Trophoblast cell (in vitro differentiated cells and primary cell): ENCODE data around the gene FRS2.

ENCODE experiments used
- DNase-seq, 2 donors: peaks; one replicate each; pipeline ENCODE4 v3.0.0-alpha.2; 2016
- H2AFZ ChIP-seq: 2 replicates; pipeline ENCODE4 v1.6.1; 2013; ENCODE audit warnings: low read length, moderate library complexity, mild to moderate bottlenecking; ENCODE audit not compliant: insufficient read depth, poor library complexity
- H2AK5ac ChIP-seq: 2 replicates; pipeline ENCODE4 v1.6.1; 2013; ENCODE audit warnings: mild to moderate bottlenecking, low read length
- H2BK120ac ChIP-seq: 2 replicates; pipeline ENCODE4 v1.6.1; 2013; ENCODE audit warnings: low read length, mild to moderate bottlenecking, moderate library complexity; ENCODE audit not compliant: insufficient read depth, poor library complexity
- H2BK12ac ChIP-seq: 2 replicates; pipeline ENCODE4 v1.6.1; 2013; ENCODE audit warnings: mild to moderate bottlenecking, low read length, moderate library complexity
- H2BK5ac ChIP-seq: 2 replicates; pipeline ENCODE4 v1.6.1; 2013; ENCODE audit warnings: low read length, low read depth, moderate library complexity, mild to moderate bottlenecking; ENCODE audit not compliant: poor library complexity
- H3K14ac ChIP-seq: 2 replicates; pipeline ENCODE4 v1.6.1; 2013; ENCODE audit warnings: mild to moderate bottlenecking, low read length
- H3K18ac ChIP-seq: 2 replicates; pipeline ENCODE4 v1.6.1; 2013; ENCODE audit warnings: mild to moderate bottlenecking, low read length
- H3K23ac ChIP-seq: 2 replicates; pipeline ENCODE4 v1.6.1; 2013; ENCODE audit warnings: low read length
- H3K27ac ChIP-seq: 2 replicates; pipeline ENCODE4 v1.5.1; 2013; ENCODE audit warnings: low read depth, mild to moderate bottlenecking, inconsistent platforms, low read length, moderate library complexity
- H3K27me3 ChIP-seq: 2 replicates; pipeline ENCODE4 v1.6.1; 2013; ENCODE audit warnings: inconsistent platforms, mild to moderate bottlenecking, low read length, moderate library complexity; ENCODE audit not compliant: insufficient read depth
- H3K36me3 ChIP-seq, 2 experiments: 1 replicate in 1 of 2; 2 replicates in 1 of 2; pipeline ENCODE4 v1.6.1; 2013; ENCODE audit warnings: low read length in 2 of 2, mild to moderate bottlenecking in 2 of 2, moderate library complexity in 1 of 2; ENCODE audit not compliant: insufficient read depth in 2 of 2, control insufficient read depth in 1 of 2
- H3K4ac ChIP-seq: 2 replicates; pipeline ENCODE4 v1.6.1; 2013; ENCODE audit warnings: low read depth, mild to moderate bottlenecking, low read length, moderate library complexity
- H3K4me1 ChIP-seq, 2 experiments: 1 replicate in 1 of 2; 2 replicates in 1 of 2; pipeline ENCODE4 v1.6.1; 2013; ENCODE audit warnings: low read length in 2 of 2, mild to moderate bottlenecking in 2 of 2, moderate library complexity in 1 of 2; ENCODE audit not compliant: insufficient read depth in 2 of 2, control insufficient read depth in 1 of 2
- H3K4me2 ChIP-seq: 2 replicates; pipeline ENCODE4 v1.6.1; 2013; ENCODE audit warnings: inconsistent platforms, mild to moderate bottlenecking, low read length, moderate library complexity
- H3K4me3 ChIP-seq: 2 replicates; pipeline ENCODE4 v1.5.1; 2013; ENCODE audit warnings: mild to moderate bottlenecking, low read depth, low read length, inconsistent platforms
- H3K79me1 ChIP-seq: one replicate; pipeline ENCODE4 v1.6.1; 2013; ENCODE audit warnings: low read length
- H3K79me2 ChIP-seq: 2 replicates; pipeline ENCODE4 v1.6.1; 2013; ENCODE audit warnings: low read length, mild to moderate bottlenecking; ENCODE audit not compliant: control insufficient read depth, insufficient read depth, poor library complexity
- H3K9ac ChIP-seq: 2 replicates; pipeline ENCODE4 v1.6.1; 2013; ENCODE audit warnings: mild to moderate bottlenecking, low read length
- H3K9me3 ChIP-seq: 2 replicates; pipeline ENCODE4 v1.6.1; 2013; ENCODE audit warnings: low read depth, mild to moderate bottlenecking, control low read depth, inconsistent platforms, low read length; ENCODE audit not compliant: insufficient read depth
- H4K12ac ChIP-seq: 2 replicates; pipeline ENCODE4 v1.6.1; 2013; ENCODE audit warnings: low read depth, mild to moderate bottlenecking, low read length, moderate library complexity
- H4K8ac ChIP-seq: 2 replicates; pipeline ENCODE4 v1.6.1; 2013; ENCODE audit warnings: low read depth, mild to moderate bottlenecking, low read length, moderate library complexity
- H4K91ac ChIP-seq: one replicate; pipeline ENCODE4 v1.6.1; 2013; ENCODE audit warnings: low read depth, mild to moderate bottlenecking, low read length, moderate library complexity
- WGBS: extraction: QIAGEN DNeasy Blood & Tissue Kit; methylation state at CpG from one replicate; pipeline ENCODE4 v1.1.7; 2013; ENCODE audit warnings: missing lambda C conversion rate; ENCODE audit not compliant: insufficient read length, insufficient coverage; ENCODE audit errors: extremely low coverage; 5-methylcytosine and 5-hydroxymethylcytosine counted together

The FRS2 gene

GRCh38 chr12:69433653-69434052 lies 36.5 kb upstream of the FRS2 start:
- Histone ChIP-seq H3K18ac (no peak overlapping the region), H4K91ac (no peak overlapping the region), H2BK5ac (no peak overlapping the region), H4K12ac (no peak overlapping the region), H3K23ac (no peak overlapping the region), H2BK120ac (no peak overlapping the region), H3K79me2 (no peaks in the 10 kb centered on the region), H3K79me1 (peaks cover under 1% of the 10 kb centered on the region), H2AFZ (no peak overlapping the region), H3K9ac (no peak overlapping the region), H3K4me1 (peaks cover under 1 to 2% of the 10 kb centered on the region in 2 experiments), H3K4me2 (no peak overlapping the region), H2BK12ac (no peak overlapping the region), H2AK5ac (no peak overlapping the region), H3K36me3 (no peaks in the 10 kb centered on the region), H3K27me3 (no peaks in the 10 kb centered on the region), H3K4ac (no peak overlapping the region), H4K8ac (no peak overlapping the region), H3K4me3 (no peak overlapping the region), H3K9me3 (no peaks in the 10 kb centered on the region), H3K14ac (no peak overlapping the region), H3K27ac (no peak overlapping the region)
- WGBS = no CpG with 5 or more reads among the region's 3 CpGs
- no peak for DNase-seq

DNA sequence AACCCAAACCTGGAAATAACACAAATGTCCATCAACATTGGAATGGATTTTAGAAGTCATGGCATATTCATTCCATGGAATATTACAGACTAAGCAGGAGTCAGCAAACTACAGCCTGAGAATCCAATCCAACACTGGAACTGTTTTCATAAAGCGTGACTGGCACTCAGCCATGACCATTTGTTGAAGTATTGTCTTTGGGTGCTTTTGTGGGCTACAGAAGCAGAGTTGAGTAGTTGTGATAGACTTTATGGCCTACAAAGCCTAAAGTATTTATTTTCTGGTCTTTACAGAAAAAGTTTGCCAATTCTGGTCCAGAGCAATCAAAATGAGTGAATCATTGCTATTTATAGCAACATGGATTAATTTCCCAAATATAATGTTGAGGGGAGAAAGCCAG lies 34.5 kb upstream of the FRS2 start:
- Histone ChIP-seq H4K91ac (no peak overlapping the region), H3K79me1 (no peaks in the 10 kb centered on the region), H2BK12ac (no peak overlapping the region), H2BK120ac (no peak overlapping the region), H3K14ac (no peak overlapping the region), H3K18ac (no peak overlapping the region), H3K27me3 (no peaks in the 10 kb centered on the region), H4K8ac (no peak overlapping the region), H3K4ac (no peak overlapping the region), H3K23ac (no peak overlapping the region), H3K27ac (no peak overlapping the region), H4K12ac (no peak overlapping the region), H3K4me1 (peaks cover 2 to 7% of the 10 kb centered on the region in 2 experiments), H2AFZ (no peak overlapping the region), H3K9me3 (no peaks in the 10 kb centered on the region), H2BK5ac (no peak overlapping the region), H3K4me2 (no peak overlapping the region), H2AK5ac (no peak overlapping the region), H3K4me3 (no peak overlapping the region), H3K36me3 (no peaks in the 10 kb centered on the region), H3K79me2 (no peaks in the 10 kb centered on the region), H3K9ac (no peak overlapping the region)
- DNase-seq = no peak
- no CpG with 5 or more reads among the region's 1 CpG for WGBS

- no CpG with 5 or more reads among the region's 2 CpGs for WGBS
- H3K23ac ChIP-seq = no peak overlapping the region
These were observed 33.1 kb upstream of the FRS2 start for GRCh38 chr12:69437073-69437472.

GRCh38 chr12:69438539-69438938 lies 31.6 kb upstream of the FRS2 start:
- Histone ChIP-seq H3K27me3 (no peaks in the 10 kb centered on the region), H3K18ac (no peak overlapping the region), H2BK5ac (no peak overlapping the region), H3K23ac (no peak overlapping the region), H3K4me3 (no peak overlapping the region), H3K79me2 (no peaks in the 10 kb centered on the region), H3K9me3 (no peaks in the 10 kb centered on the region), H4K12ac (no peak overlapping the region), H3K36me3 (no peaks in the 10 kb centered on the region), H3K4me1 (peaks cover 2 to 7% of the 10 kb centered on the region in 2 experiments), H3K4me2 (no peak overlapping the region), H4K8ac (no peak overlapping the region), H2AK5ac (no peak overlapping the region), H4K91ac (no peak overlapping the region), H3K27ac (no peak overlapping the region), H2BK120ac (no peak overlapping the region), H3K79me1 (no peaks in the 10 kb centered on the region), H3K9ac (no peak overlapping the region), H2AFZ (no peak overlapping the region), H3K4ac (no peak overlapping the region), H2BK12ac (no peak overlapping the region), H3K14ac (no peak overlapping the region)
- no CpG with 5 or more reads among the region's 3 CpGs for WGBS
- peak in 1 of 2 donors; percentile 25 for DNase-seq

More at GRCh38 chr12:69437073-69437472, 33.1 kb upstream of the FRS2 start:
- no peak overlapping the region for H4K12ac ChIP-seq
- H2AK5ac ChIP-seq = no peak overlapping the region
- no peaks in the 10 kb centered on the region for H3K79me1 ChIP-seq
- H3K27ac ChIP-seq = no peak overlapping the region
- H3K27me3 ChIP-seq = no peaks in the 10 kb centered on the region
- H3K18ac ChIP-seq = no peak overlapping the region
- no peak overlapping the region for H2BK12ac ChIP-seq
- no peak overlapping the region for H3K4me3 ChIP-seq
- H3K4me1 ChIP-seq = peaks cover 2 to 7% of the 10 kb centered on the region in 2 experiments
- H3K4me2 ChIP-seq = no peak overlapping the region
- no peak for DNase-seq
- H2AFZ ChIP-seq = no peak overlapping the region
- H4K8ac ChIP-seq = no peak overlapping the region
- no peak overlapping the region for H3K4ac ChIP-seq
- no peak overlapping the region for H4K91ac ChIP-seq
- H2BK120ac ChIP-seq = no peak overlapping the region
- H3K9me3 ChIP-seq = no peaks in the 10 kb centered on the region
- H3K9ac ChIP-seq = no peak overlapping the region
- H3K36me3 ChIP-seq = no peaks in the 10 kb centered on the region
- H2BK5ac ChIP-seq = no peak overlapping the region
- H3K79me2 ChIP-seq = no peaks in the 10 kb centered on the region
- H3K14ac ChIP-seq = no peak overlapping the region
